Left ventricle myocardium inferior (tissue), 1 donor: ENCODE data around the gene RUNX3. TPM values are rescaled to one million over a fixed set of nuclear protein-coding genes. Genes with fewer than 3 reads are reported as not detected.

Experiments used
- DNase-seq: peaks from one replicate; pipeline ENCODE4 v3.0.0-alpha.2; 2020
- H3K27ac ChIP-seq: fragments of 200-600 bp; replicated peaks from 2 replicates; pipeline ENCODE4 v1.8.0; 2021
- H3K27me3 ChIP-seq: fragments of 200-600 bp; 2 replicates; pipeline ENCODE4 v1.8.0; 2021; ENCODE audit warnings: low read depth
- H3K36me3 ChIP-seq: fragments of 200-600 bp; 2 replicates; pipeline ENCODE4 v1.8.0; 2021
- H3K4me1 ChIP-seq: fragments of 200-600 bp; 2 replicates; pipeline ENCODE4 v1.8.0; 2021
- H3K4me3 ChIP-seq: fragments of 200-600 bp; 2 replicates; pipeline ENCODE4 v1.8.0; 2021; ENCODE audit warnings: mild to moderate bottlenecking, moderate library complexity
- H3K9me3 ChIP-seq: fragments of 200-600 bp; replicated peaks from 2 replicates; pipeline ENCODE4 v1.8.0; 2021
- CTCF ChIP-seq: fragments of 200-600 bp; IDR thresholded peaks from 2 replicates; pipeline ENCODE4 v1.8.0; 2021; ENCODE audit warnings: antibody characterized with exemption, mild to moderate bottlenecking, borderline replicate concordance
- intact Hi-C: fragments of 100-400 bp; cut with micrococcal nuclease; formaldehyde crosslinking; loops from one replicate; pipeline ENCODE4 v1.11.0; 2022
- microRNA-seq: library from miRNA; unstranded; fragments of <30 nt; microRNA quantifications from one replicate; pipeline ENCODE4 v1.2.0, GENCODE V29; 2020
- total RNA-seq: library from RNA; stranded (reverse); fragmentation: NEBNext Ultra II Directional; extraction: Animal tissue kit (Norgen Biotek cat#: 25700); gene quantifications from one replicate; pipeline ENCODE4 v1.2.1, GENCODE V29; 2021
- donor health status: DM: no; HTN: yes; CAD: no; lungs with severe emphysema.

The RUNX3 gene
- total RNA-seq, 1 donor from 2014 or later = 0.52 TPM

GRCh38 chr1:24849672-24850295 lies 80.3 kb downstream of the RUNX3 start:
- TF ChIP-seq CTCF = peak; percentile 41
- Histone ChIP-seq H3K4me1 (peaks cover 17% of the 10 kb centered on the region), H3K36me3 (peaks cover 14% of the 10 kb centered on the region), H3K27me3 (no peaks in the 10 kb centered on the region), H3K9me3 (no peaks in the 10 kb centered on the region), H3K27ac (no peak overlapping the region), H3K4me3 (no peak overlapping the region)
- intact Hi-C loops = no loop called here
- no peak for DNase-seq

Small RNA genes lying within 50 kb of the gene (microRNA-seq; reads per million reads assigned to microRNA genes)
- gene MIR6731 = not detected

Other genes with a start within 250 kb of the RUNX3 start
- 325 TPM for gene CLIC4, start 184.8 kb downstream of the RUNX3 start, total RNA-seq